GM15510 (cell line): ENCODE results near the gene CDX4.

Source experiments
- POLR2A ChIP-seq: IDR thresholded peaks from 3 replicates; pipeline ENCODE4 v1.6.1; 2011; ENCODE audit warnings: borderline replicate concordance; ENCODE audit not compliant: insufficient read length; ENCODE audit errors: extremely low read depth

The CDX4 gene

GRCh38 chrX:73446831-73447230 lies at the start of gene CDX4:
CDX4 (plus strand) TSS chrX:73447053; CDS start chrX:73447254, 201 bp downstream.
- TF ChIP-seq POLR2A, result no peak

GRCh38 chrX:73398185-73398914 lies 48.5 kb upstream of the CDX4 start:
- no peak for TF ChIP-seq POLR2A

- no peak for TF ChIP-seq POLR2A
These were observed 46.6 kb upstream of the CDX4 start for GRCh38 chrX:73400136-73400748.

- no peak for TF ChIP-seq POLR2A
These were observed 45.1 kb upstream of the CDX4 start for GRCh38 chrX:73401591-73402266.

- TF ChIP-seq POLR2A, result no peak
These were observed 33.9 kb upstream of the CDX4 start for GRCh38 chrX:73412930-73413329.

- TF ChIP-seq POLR2A, result no peak
These were observed 500 bp downstream of the CDX4 start for GRCh38 chrX:73447311-73447794.

- TF ChIP-seq POLR2A, result no peak
These were observed 1.5 kb downstream of the CDX4 start for GRCh38 chrX:73448379-73448778.

- TF ChIP-seq POLR2A, result no peak
These were observed 8.3 kb downstream of the CDX4 start for GRCh38 chrX:73455171-73455570.

- no peak for TF ChIP-seq POLR2A
These were observed 10.5 kb downstream of the CDX4 start for GRCh38 chrX:73457306-73457705.

- TF ChIP-seq POLR2A, result no peak
These were observed 21.5 kb downstream of the CDX4 start for GRCh38 chrX:73468376-73468775.

- no peak for TF ChIP-seq POLR2A
These were observed 32.1 kb downstream of the CDX4 start for GRCh38 chrX:73478961-73479360.

- no peak for TF ChIP-seq POLR2A
These were observed 34.7 kb downstream of the CDX4 start for GRCh38 chrX:73481521-73481920.

- no peak for TF ChIP-seq POLR2A
These were observed 43.8 kb downstream of the CDX4 start for GRCh38 chrX:73490661-73491060.
